Measurements from ENCODE around the gene RBMS3.
"Not testable (repeated sequence)": the region's sequence is repeated elsewhere in the genome, so short reads cannot be mapped to it uniquely, and the experiment has no call there.

Gene RBMS3

DNA sequence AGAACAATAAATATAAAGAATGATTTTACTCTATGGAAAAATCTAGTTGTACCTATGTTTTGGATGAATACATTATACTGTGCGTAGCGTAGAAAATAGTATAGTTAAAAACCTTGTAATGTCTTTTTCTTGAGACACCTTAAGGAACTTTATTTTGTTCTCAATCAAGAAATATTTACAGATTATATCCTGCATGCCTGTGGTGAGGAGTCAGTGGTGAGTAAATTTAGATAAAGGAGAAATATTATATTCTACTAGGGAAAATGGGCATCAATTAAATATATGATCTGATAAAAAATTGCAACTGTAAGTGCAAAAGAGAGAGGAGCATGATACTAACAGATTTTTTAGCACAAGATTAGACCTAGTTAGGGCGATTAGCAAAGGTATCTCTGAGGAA, 157.7 kb downstream of the RBMS3 start:
- FAIRE-seq = no peak

DNA sequence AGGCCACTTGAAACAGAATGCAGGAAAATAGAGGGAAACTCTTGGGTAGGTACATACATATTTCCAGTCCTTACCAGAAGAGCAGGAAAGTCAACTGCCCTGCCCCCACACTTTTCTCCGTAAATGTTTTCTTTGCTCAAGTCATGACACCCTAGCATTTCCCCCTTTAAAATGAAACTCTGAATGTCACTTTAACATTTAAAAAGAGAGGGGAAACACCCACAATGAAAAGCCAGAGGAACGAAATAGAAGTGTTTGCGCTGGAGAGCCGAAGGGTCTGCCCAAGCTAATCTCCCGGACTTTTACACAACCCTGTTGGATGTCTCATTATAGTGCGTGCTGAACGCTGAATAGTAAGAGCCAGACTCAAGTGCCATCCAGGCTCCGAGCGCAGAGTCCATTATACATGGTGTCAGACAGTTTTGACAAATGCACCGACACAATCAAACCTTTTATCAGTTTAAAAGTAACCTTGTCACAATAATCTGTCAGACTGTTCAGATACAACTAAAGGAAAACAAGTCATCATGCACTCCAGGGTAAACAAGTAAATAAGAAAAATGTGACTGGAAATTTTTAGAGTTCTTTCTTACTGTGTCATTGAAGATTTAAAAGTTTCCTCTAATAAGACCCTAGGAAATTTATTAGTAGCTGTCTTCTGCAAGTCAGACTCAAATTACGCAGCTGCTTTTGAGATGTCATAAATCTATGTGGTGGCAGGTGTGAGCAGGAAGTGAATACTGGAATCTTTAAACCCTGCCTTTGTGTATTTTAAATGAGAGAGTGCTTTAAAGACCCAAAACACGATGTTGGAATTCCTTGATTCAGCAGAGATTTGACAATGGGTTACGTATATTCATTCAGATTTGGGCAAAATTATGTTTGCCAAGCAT, 159.8 kb downstream of the RBMS3 start:
- FAIRE-seq = no peak

DNA sequence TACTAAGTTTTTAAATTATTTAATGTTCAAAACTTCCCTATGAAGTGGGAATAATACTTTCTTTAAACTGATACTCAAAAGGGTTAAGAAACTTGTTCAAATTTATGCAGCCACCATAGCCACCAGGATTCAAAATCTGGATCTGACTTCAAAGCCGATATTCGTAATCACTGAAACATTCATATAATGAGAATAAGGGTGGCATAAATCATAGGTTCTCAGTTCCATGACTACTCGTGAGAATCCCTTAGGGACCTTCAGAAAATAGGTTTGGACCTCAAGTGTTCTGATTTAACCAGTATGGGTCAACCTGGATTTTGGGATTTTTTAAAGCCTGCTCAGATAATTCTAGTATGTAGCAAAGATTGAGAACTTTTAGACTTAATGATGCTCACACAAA, 160.6 kb downstream of the RBMS3 start:
- FAIRE-seq = no peak

DNA sequence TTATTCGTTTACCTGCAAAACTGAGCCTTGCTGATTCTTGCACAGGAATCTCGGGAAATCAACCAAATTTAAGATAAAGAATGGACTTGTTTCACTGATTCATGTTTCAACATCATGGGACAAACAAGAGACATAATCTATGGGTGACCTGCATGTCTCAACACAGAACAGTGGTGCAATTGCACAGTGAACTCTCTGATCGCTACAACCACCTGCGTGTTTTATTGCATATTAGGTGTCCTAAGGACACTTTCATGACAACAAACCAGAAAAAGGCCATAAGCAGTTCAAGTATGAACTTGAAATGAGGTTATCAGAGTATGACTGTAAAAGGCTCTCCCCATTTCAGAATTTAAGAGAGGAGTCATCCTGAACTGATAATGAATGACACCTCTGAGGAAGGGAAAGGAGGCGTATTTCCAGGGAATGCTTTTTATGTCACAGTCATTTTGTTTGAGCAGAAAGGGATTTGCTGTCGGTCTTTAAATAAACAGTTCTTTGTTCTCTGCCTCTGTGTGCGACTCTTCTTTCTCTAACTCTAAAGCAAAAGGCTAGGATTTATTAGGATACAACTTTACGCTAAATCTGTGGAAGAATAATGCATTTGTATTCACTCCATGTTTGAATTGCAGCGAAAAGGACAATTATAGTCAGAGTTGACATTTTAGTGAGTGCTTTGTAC, 167.2 kb downstream of the RBMS3 start:
- no peak for FAIRE-seq

DNA sequence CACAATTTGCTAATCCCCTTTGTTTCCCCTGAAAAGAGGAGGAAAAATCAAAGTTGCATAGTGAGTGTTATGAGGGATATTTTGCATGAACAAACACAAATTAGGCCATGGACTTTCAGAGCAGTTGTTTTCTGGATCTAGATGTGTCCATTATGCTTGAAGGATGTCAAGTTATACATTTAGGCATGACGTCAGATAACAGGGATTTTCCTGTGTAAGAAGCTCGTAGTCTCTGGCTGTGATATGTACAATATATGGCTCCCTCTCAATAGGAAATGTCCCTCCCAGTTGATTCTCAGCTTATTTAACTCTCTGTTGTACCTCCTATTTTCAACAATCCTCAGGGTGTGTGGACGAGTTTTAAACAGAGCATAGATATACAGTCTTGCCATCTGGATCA, 171.0 kb downstream of the RBMS3 start:
- no peak for FAIRE-seq

DNA sequence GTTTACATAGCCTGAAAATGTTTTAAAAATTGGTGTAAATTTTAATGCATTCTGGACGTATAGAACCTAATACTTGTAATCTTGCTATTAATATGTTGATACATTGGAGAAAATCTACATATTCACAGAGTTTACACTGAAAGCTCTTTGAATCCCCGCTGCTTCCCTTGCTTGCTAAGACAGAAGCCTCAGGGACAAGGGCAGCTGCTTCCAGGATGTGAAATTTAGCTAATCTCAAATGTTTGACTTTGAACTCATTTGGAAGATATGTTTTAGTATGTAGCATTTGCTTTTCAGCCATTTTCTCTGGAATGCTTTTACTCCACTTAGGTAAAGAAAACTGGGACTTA, 172.0 kb downstream of the RBMS3 start:
- FAIRE-seq = no peak

DNA sequence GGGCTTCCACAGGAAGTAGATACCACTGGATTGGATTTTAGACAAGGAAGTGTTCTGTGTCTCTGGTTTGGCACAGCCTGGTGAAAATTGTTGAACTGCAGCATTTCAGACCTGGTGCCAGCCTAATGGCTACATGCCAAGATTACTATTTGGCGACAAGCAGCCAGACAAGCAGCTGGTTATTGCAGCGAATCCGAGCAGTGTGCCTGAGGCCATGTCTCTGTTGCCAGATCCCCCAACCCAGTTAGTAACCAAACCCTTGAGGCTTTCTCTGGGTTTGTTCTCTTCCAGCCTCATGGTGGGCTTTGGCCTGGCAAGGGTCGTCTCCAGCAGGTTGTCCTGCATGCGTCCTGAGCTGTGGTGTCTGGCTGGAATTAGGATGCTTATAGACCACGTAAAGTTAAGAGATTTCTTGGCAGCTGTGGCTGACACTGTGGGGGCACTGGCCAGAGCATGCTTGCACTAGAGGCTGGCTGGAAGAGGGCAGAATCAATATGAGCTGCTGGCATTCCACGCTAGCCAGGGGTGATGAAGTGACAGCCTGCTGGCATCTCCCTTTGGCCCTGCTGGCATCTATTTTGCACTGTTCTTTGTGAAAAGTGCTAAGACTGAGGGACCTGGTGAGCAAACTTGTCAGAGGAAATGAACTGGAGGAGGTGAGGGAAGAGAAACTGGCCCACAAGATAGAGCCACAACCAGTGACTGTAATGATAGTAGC, 172.6 kb downstream of the RBMS3 start:
- no peak for FAIRE-seq

DNA sequence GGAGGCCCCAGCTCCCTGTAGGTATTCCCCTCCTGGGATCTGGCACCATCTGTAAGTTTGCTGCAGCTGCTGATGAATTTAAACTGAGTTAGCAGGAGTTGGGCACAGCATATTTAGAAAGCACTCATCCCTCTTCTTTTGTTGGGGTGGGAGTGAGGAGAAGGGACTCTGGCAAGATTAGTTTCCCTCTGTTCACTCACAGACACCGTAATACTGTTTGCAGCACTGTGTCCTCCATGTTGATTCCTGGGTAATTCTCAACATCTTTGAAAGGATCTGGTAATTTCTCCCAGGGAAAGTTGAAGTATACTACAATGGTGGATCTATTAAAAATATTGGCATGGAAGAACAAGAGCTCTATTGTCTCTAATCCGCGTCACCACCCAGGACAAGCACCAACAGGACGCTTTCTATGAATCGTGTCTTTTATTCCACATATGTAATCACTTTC, 173.3 kb downstream of the RBMS3 start:
- no peak for FAIRE-seq

DNA sequence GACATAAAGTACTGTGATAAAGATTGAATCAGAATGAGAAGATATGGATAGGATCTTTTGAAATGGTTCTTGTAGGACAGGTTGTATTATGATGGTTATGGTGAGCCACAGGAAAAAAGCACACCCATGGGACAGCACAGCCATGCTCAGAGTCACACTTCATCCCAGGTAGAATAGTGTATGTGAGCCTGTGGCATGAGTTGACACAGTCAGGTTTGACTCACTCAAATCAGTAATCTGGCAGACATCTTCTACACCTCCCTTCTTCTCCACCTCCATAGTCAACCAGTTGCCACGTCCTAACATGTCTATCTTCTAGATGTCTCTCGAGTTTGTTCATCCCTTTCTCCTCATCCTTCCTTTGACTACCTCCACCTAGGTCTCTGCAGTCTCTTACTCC, 176.0 kb downstream of the RBMS3 start:
- no peak for FAIRE-seq

DNA sequence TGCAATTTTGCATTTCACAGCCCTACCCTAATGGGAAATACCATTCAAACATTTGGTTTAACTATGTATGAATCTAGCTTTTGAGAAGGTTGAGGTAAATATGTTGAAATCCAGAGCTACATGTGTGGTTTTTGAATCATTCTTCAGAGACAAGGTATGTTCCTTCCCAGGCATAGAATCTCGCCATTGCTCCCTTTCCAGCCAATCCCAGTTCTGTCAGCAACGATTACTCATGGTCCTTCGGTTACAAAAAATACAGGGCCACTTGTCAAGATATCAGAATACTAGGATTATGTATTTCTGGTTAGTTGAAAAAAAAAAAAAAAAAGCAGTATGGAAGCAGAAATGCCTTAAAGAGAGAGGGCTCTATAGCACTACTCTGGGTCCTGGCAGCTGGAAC, 182.4 kb downstream of the RBMS3 start:
- no peak for FAIRE-seq

DNA sequence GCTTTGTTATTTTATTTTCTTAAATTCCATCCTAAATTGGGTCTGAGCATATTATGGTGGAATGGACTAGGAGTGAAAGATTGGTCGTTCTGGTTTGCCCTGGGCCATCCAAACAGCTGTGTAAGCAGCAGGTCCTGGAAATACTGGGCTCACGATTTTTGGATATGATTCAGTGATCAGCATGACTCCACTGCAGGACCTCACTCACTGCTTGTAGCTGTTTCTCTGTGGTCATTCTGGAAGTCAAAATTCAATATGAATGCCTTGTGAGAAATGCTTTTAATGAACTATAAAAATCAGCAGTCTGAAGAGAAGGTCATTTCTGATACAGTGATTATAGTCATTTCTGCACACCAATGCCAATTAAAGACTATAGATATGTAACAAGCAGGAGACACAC, 185.0 kb downstream of the RBMS3 start:
- no peak for FAIRE-seq

DNA sequence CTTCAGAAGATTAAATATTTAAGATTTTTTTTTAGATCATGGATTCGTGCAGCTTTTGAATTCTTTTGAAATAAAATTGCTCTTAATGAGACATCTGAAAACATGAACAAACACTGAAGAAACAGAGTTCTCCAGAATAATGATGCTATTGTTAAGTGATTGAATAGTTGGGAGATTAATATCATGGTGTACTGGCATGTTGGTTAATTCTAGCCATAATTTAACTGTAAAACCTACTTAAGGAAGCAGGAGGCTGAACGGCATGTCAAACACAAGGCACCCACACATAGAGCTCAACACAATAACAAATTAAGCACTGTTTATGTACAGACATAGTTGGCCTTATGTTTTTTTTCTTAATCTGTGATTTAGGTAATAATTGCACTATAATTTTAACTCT, 185.6 kb downstream of the RBMS3 start:
- no peak for FAIRE-seq

DNA sequence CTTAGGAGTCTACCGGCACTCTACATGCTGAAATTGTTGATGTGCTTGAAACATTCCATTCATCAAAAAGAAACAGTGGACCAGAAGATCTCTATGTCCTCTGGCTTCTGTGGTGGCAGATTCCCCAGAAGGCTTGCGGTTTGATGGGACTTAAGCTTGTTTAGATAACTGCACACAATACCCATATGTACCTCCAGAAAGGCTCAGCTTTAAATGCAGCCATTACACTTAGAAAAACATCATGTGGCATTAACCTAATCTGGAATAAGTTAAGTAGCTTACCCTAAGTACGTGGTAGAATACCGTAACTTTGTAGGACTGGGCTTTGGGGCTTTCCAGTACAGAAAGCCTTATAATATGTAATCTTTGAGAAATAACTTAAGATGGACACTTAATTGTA, 187.3 kb downstream of the RBMS3 start:
- FAIRE-seq = no peak

DNA sequence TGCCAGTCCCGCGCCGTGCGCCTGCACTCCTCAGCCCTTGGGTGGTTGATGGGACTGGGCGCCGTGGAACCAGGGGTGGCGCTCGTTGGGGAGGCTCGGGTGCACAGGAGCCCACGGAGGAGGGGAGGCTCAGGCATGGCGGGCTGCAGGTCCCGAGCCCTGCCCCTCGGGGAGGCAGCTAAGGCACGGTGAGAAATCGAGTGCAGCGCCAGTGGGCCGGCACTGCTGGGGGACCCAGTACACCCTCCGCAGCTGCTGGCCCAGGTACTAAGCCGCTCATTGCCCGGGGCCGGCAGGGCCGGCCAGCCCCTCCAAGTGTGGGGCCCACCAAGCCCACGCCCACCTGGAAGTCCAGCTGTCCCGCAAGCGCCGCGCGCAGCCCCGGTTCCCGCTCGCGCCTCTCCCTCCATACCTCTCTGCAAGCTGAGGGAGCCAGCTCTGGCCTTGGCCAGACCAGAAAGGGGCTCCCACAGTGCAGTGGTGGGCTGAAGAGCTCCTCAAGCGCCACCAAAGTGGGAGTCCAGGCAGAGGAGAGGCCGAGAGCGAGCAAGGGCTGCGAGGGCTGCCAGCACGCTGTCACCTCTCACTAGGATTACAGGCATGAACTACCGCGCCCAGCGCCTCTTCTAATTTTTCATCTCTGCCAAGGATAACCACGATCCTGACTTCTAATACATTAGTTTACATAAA, 192.8 kb downstream of the RBMS3 start:
- FAIRE-seq = not testable (repeated sequence)

DNA sequence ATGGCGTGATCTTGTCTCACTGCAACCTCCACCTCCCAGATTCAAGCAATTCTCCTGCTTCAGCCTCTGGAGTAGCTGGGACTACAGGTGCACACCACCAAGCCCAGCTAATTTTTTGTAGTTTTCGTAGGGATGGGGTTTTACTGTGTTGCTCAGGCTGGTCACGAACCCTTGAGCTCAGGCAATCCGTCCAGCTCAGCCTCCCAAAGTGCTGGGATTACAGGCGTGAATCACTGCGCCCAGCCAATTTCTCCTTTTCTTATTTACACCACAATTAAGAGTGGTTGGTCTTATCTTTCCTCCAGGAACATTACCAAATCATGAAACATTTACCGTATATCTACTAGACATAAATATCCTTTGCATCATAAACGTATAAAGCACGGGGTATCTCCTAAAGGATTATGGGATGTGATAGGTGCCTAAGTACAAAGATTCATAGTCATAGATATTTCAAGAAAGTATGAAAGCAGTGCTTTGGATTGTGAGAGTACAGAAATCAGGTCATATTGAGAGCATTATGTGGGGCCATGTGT, 194.5 kb downstream of the RBMS3 start:
- FAIRE-seq = no peak

DNA sequence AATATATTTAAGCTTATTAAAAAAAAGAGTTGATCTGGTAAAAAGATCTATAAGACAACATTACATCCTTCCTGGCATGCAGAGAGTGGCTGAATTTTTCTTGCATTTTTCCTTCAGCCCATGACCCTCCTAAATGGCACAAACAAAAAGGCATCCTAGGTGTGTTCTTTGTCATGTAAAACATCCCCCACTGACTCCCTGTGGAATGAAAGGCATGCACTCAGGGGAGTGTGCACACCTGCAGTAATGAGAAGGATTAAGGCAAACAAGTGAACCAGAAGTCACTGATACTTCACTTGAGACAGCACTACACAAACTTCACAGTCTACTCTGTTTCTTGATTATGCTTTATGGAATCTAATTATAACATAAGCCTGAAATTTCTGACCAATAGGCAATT, 195.0 kb downstream of the RBMS3 start:
- no peak for FAIRE-seq

DNA sequence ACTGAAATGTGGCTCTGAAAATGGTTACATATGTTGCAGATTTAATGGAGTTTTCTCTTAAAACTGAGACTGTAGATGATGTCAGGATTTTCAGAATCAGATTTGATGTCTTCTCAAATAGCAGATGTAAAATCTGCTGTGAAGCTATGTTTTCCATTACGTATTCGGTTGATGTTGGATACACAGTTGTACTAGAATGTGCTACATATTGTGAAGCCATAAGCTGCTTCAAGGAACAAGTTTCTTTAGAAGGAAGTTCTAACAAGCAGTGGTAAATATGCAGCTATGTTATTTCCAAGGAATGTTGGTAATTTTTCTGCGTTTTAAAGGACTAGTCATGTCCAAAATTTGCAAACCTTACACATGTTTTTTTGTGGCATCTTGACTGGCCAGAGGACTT, 197.7 kb downstream of the RBMS3 start:
- no peak for FAIRE-seq

DNA sequence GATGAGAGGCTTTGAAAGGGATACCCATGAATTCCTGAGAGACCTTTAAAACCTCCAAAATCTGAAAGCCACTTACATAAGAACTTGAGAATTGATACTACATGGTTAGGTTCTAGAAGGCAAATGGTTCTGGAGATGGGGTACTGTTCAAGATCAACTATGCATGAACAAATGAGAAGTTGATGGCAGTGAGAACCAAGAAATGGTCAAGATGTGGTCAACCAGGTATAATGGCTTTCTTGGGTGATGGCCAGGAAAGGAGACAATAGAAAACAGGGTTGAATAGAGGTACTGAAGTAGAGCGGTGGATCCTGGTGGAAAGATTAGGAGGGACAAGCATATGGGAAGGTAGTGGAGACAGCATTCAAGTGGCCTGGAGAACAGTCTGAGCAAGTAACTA, 200.4 kb downstream of the RBMS3 start:
- FAIRE-seq = no peak

DNA sequence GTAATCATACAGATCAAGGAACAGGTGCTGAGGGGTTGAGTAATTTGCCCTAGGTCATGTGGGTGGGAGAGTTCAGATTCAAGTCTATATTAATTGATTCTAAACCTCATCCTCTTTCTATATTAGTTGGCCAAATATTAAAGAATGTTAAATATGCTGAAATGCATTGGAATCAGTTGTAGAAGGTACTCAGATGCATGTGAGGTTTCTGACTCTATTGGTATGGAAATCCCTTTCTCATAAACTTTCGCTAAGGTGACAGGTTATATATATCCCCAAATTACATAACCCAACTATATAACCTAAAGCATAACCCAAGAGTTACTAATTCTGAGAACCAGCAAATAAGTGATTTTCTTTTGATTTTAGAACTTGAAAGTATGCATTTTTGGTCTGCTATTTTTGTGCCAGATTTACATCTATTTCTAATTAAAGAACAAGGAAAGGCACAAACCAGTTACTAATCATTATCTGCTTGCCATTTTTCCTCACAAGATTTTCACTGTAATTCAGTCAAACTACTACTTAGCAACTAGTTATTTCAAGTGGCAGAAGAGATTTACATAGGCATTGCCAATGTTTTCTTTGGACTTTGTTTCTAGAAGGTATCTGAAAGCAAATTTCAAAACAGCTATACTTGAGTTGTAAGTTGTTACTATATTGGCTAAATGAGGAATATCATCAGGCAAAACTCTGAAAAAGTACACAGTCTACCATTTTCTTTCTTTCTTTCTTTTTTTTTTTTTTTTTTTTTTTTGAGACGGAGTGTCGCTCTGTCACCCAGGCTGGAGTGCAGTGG, 201.3 kb downstream of the RBMS3 start:
- peak; percentile 10 for FAIRE-seq

DNA sequence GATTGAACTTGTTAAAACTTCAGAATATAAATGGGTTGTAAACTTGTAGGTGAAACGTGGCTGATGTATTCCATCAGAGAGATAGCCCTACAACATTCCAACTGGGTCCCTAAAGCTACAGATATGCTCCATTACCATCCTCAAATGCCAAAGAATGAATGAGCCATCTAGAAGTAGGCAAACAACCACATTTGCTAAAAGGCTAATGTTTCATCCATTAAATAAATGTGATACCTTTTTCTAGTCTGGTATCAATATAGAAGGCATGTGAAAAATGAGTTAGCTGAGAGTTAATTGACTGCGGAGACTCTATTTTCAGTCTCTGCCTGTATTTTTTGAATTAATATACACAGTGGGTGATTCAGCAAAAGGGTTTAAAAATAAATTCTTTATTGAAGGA, 203.8 kb downstream of the RBMS3 start:
- no peak for FAIRE-seq

DNA sequence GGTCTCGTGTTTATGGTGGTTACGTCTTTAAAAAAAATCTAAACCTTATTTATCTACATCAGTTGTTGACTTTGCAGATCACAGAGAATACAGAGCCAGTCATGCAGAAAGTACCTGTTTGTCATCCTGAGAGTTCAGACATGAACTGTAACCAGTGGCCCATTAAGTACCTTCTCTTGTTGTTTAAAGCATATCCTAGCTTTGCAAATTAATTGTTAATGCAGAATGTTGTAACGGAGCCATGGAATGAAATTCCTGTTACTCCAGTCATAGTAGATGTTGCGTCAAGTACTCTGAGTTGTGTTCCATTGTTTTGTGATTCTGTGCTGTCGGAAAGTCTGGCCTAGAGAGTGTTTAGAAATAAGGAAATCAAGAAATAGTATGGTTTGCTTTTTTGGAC, 205.2 kb downstream of the RBMS3 start:
- FAIRE-seq = no peak

DNA sequence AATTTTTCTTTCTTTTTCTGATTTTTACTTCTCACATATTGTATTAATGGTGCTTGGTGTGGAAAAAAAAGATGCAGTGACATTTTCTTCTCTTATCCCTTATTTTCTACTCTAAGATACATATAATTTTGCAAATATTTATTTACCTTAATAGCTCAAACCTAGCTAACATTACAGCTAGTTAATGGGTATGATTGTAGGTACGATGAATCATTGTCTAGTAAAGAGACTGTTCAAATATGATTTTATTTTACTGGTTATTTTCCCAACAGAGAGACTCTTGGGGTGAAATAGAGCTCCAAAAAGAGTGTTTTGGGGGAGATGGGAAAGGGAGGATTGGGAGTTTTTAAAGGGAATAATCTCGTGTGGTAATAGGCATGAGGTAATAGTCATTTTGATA, 206.0 kb downstream of the RBMS3 start:
- no peak for FAIRE-seq
